Stimulated activated CD8-positive, alpha-beta memory T cell treated with anti-CD3 and anti-CD28 coated beads, Interleukin-12 subunit alpha, Interleukin-12 subunit beta, amount 100 ng/mL, for 1 hour (primary cell): ENCODE data around the gene ZFP90.

Experiments used
- DNase-seq: peaks from one replicate; pipeline ENCODE4 v3.0.0-alpha.2; 2020; ENCODE audit warnings: low read depth

The ZFP90 gene

GRCh38 chr16:68577352-68577853 is 38.3 kb downstream of the ZFP90 start:
- DNase-seq = no peak

GRCh38 chr16:68590201-68590994 is 51.3 kb downstream of the ZFP90 start:
- peak; percentile 29 for DNase-seq

- DNase-seq = no peak
These were observed 53.6 kb downstream of the ZFP90 start for GRCh38 chr16:68592466-68593337.

GRCh38 chr16:68596266-68596665 is 57.2 kb downstream of the ZFP90 start:
- no peak for DNase-seq

DNA sequence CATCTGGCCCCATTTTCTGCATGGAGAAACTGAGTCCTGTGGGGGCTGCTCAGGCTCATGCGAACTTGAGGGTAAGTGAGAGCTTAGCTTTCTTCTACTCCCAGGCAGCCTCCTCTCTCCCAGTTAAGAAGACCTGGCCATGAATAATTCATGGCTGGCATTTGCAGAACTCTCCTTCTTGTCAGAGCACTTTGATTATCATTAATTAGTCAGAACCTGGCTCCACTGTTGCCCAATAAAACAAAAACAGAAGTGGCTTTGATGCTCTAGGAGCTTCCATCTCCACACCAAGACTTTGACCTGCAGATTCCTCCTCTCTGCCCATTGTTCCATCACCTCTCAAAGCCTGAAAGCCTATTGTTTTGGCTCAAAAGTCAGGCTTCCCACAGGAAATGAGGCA is 60.5 kb downstream of the ZFP90 start:
- DNase-seq = no peak

DNA sequence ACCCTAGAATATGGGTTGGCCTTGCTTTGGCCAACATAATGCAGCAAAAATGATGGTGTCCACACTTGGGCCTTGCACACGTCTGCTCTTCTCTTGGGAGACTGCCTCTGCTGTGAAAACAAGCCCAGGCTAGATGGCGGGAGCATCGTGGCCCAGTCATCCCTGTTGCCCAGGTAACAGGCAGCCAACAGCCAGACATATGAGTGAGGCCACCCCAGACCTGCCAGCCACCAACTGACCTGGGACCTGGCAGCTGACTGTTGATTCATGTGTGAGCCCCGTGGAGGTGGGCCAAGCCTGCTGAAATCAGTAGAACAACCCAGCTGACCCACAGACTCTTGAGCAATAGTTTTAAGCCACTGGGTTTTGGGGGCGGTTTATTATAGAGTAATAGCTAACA is 66.7 kb downstream of the ZFP90 start:
- DNase-seq = no peak

DNA sequence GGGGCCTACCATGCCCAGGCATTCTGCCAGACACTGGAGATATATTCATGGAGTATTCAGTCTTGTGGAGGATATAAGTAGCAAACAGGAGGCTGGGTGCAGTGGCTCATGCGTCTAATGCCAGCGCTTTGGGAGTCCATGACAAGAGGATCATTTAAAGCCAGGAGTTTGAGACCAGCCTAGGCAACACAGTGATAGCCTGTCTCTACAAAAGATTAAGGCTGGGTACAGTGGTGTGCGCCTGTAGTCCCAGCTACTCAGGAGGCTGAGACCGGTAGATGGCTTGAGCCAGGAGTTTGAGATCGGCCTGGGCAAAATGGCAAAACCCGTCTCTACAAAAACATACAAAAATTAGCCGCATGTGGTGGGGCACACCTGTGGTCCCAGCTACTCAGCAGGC is 68.4 kb downstream of the ZFP90 start:
- DNase-seq = no peak

DNA sequence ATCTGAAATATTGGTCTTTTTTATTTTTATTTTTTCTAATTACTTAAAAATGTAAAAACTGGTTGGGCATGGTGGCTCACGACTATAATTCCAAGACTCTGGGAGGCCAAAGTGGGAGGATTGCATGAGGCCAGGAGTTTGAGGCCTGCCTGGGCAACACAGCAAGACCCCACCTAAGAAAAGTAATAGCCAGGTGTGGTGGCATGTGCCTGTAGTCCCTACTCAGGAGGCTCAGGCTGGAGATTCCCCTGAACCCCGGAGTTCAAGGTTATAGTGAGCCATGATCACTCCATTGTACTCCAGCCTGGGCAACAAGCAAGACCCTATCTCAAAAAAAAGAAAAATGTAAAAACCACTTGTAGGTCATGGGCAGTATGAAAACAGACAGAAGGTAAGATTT is 69.2 kb downstream of the ZFP90 start:
- no peak for DNase-seq

- no peak for DNase-seq
These were observed 73.9 kb downstream of the ZFP90 start for GRCh38 chr16:68612996-68613395.

GRCh38 chr16:68617734-68618133 is 78.6 kb downstream of the ZFP90 start:
- no peak for DNase-seq
